ENCODE data around the gene TTC23L.

DNA sequence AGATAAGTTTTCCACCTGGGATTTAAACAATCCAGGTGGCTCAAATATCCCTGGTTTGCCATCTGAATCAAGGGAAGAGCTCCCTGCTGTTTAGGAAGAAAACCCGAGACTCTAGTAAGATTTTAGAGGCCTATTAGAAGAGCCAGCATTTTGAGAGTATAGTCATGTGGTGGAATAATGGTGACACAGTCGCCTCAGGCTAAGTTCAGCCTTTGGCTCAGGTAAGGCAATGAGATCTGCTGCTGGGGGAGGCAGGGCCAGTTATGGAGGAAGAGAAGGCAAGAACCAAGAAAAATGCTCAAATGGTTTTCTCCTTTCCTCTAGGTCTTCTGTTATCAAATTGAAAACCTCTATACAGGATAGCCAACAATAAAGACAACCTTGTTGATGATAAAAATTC, 60.1 kb downstream of the TTC23L start:
- TF ChIP-seq POLR2A (IDR thresholded peaks at IDR 0.05; ENCODE audit: low read length) (no peak), GATA1 (IDR thresholded peaks at IDR 0.05; ENCODE audit: low read depth, low read length) (no peak)
